Dedifferentiated amniotic fluid mesenchymal stem cell (primary cell): ENCODE data around the gene CMTM1.
A peak's percentile ranks its signal among the peaks of the same experiment; 100 is the strongest.
"Not testable (repeated sequence)": the region's sequence is repeated elsewhere in the genome, so short reads cannot be mapped to it uniquely, and the experiment has no call there.

Experiments
- DNase-seq: peaks from one replicate; pipeline ENCODE4 v3.0.0-alpha.2; 2016; ENCODE audit errors: extremely low spot score

CMTM1 gene

GRCh38 chr16:66614161-66614802 lies 48.0 kb downstream of the CMTM1 start:
- no peak for DNase-seq

- no peak for DNase-seq
These were observed 49.9 kb downstream of the CMTM1 start for GRCh38 chr16:66616169-66616568.

GRCh38 chr16:66616592-66616991 lies 50.4 kb downstream of the CMTM1 start:
- DNase-seq: no peak

- DNase-seq: no peak
These were observed 50.8 kb downstream of the CMTM1 start for GRCh38 chr16:66617010-66617434.

GRCh38 chr16:66617728-66618127 lies 51.5 kb downstream of the CMTM1 start:
- DNase-seq: no peak

GRCh38 chr16:66618588-66619375 lies 52.5 kb downstream of the CMTM1 start:
- peak; percentile 90 for DNase-seq

GRCh38 chr16:66619534-66620428 lies 53.5 kb downstream of the CMTM1 start:
- no peak for DNase-seq

GRCh38 chr16:66620429-66620795 lies 54.2 kb downstream of the CMTM1 start:
- no peak for DNase-seq

GRCh38 chr16:66621973-66622372 lies 55.7 kb downstream of the CMTM1 start:
- no peak for DNase-seq

GRCh38 chr16:66622863-66623262 lies 56.6 kb downstream of the CMTM1 start:
- no peak for DNase-seq

- DNase-seq: no peak
These were observed 57.5 kb downstream of the CMTM1 start for GRCh38 chr16:66623755-66624154.

- not testable (repeated sequence) for DNase-seq
These were observed 61.6 kb downstream of the CMTM1 start for GRCh38 chr16:66627611-66628378.
